Panc1 (cell line): ENCODE measurements around the gene ARHGAP25. TPM values are rescaled to one million over a fixed set of nuclear protein-coding genes. Genes with fewer than 3 reads are reported as not detected.

Source experiments
- ATAC-seq: fragments of 200-7000 bp; cut with Tn5 transposase; 2 replicates; pipeline ENCODE4 v1.9.1; 2020; ENCODE audit warnings: mild to moderate bottlenecking, moderate library complexity
- BruUV-seq: library from RNA; stranded (reverse); fragments of 400-500 nt; replicated peaks from 2 replicates; lab custom pipeline; 2021; lab: Mats Ljungman, UMichigan
- CTCF ChIA-PET: fragments of 300-600 bp; sonication (Branson Sonifier 250); formaldehyde crosslinking; loops from one replicate; lab custom pipeline; 2022; ENCODE audit warnings: antibody characterized with exemption; lab: Charles Lee
- POLR2A ChIA-PET: fragments of 300-600 bp; sonication (Branson Sonifier 250); formaldehyde crosslinking; loops from one replicate; lab custom pipeline; 2022; ENCODE audit warnings: antibody characterized with exemption; lab: Charles Lee
- DNase-seq: peaks from one replicate; pipeline ENCODE4 v3.0.0-alpha.2; 2010; ENCODE audit warnings: low read depth, low spot score
- H3K27ac ChIP-seq: 2 replicates; pipeline ENCODE4 v1.5.1; 2011; ENCODE audit warnings: mild to moderate bottlenecking, low read length, inconsistent platforms
- H3K27me3 ChIP-seq: fragments of 200-500 bp; sonication (Bioruptor generic); 2 replicates; pipeline ENCODE4 v1.6.0; 2014; ENCODE audit warnings: low read length, inconsistent platforms; ENCODE audit not compliant: control insufficient read depth, insufficient read depth
- H3K36me3 ChIP-seq: fragments of 200-500 bp; sonication (Bioruptor generic); 2 replicates; pipeline ENCODE4 v1.5.1; 2014; ENCODE audit warnings: inconsistent platforms, mild to moderate bottlenecking, low read length, moderate library complexity; ENCODE audit not compliant: control insufficient read depth, insufficient read depth
- H3K4me1 ChIP-seq: 2 replicates; pipeline ENCODE4 v1.5.1; 2011; ENCODE audit warnings: inconsistent platforms, mild to moderate bottlenecking, low read length, moderate library complexity; ENCODE audit not compliant: control insufficient read depth, insufficient read depth
- H3K4me3 ChIP-seq, 2 experiments: 2 replicates each; pipeline ENCODE4 v1.5.1; 2011 to 2012; ENCODE audit warnings: low read depth in 2 of 2, low read length in 2 of 2, mild to moderate bottlenecking in 2 of 2, inconsistent platforms in 1 of 2, moderate library complexity in 1 of 2
- H3K9me3 ChIP-seq: fragments of 200-500 bp; sonication (Bioruptor generic); 2 replicates; pipeline ENCODE4 v1.5.1; 2014; ENCODE audit warnings: low read depth, mild to moderate bottlenecking, inconsistent platforms, low read length, moderate library complexity; ENCODE audit not compliant: control insufficient read depth, insufficient read depth
- CTCF ChIP-seq: fragments of 450-650 bp; IDR thresholded peaks from 2 replicates; pipeline ENCODE4 v1.5.1; 2017; ENCODE audit warnings: mild to moderate bottlenecking
- POLR2AphosphoS5 ChIP-seq: IDR thresholded peaks from 2 replicates; pipeline ENCODE4 v1.6.1; 2012; ENCODE audit warnings: mild to moderate bottlenecking, low read depth, low read length, moderate library complexity
- REST ChIP-seq, 2 experiments: IDR thresholded peaks; 2 replicates each; pipeline ENCODE4 v1.6.1; 2011 to 2012; ENCODE audit warnings: low read depth in 2 of 2, control low read depth in 1 of 2, low read length in 1 of 2, mild to moderate bottlenecking in 1 of 2, moderate library complexity in 1 of 2; ENCODE audit not compliant: insufficient read depth in 1 of 2
- SIN3A ChIP-seq: IDR thresholded peaks from 2 replicates; pipeline ENCODE4 v1.6.1; 2012; ENCODE audit warnings: low read depth, mild to moderate bottlenecking, low read length, moderate library complexity, borderline replicate concordance; ENCODE audit not compliant: insufficient read depth
- TCF7L2 ChIP-seq: IDR thresholded peaks from 2 replicates; pipeline ENCODE4 v1.6.1; 2011; ENCODE audit warnings: mild to moderate bottlenecking, low read depth, low read length, inconsistent platforms
- in situ Hi-C: cut with HindIII; loops from 2 replicates; pipeline ENCODE4 v1.10.0; 2016; ENCODE audit warnings: low sequenced_read_pairs, low pct_unique_long_range_greater_than_20kb
- intact Hi-C: fragments of 100-400 bp; cut with micrococcal nuclease; formaldehyde crosslinking; loops from one replicate; pipeline ENCODE4 v1.10.0; 2022; ENCODE audit not compliant: unreplicated experiment
- total RNA-seq: library from RNA; stranded (reverse); gene quantifications from one replicate; pipeline ENCODE4 v1.2.1, GENCODE V29; 2021; ENCODE audit not compliant: unreplicated experiment

ARHGAP25 gene
- total RNA-seq, 1 experiment from 2014 or later, result 0.49 TPM

GRCh38 chr2:68765739-68766375, 31.2 kb downstream of the ARHGAP25 start:
- ChIA-PET CTCF (interaction anchor here (0.5 kb wide), 1 partner anchor 72 kb away, joined by 3 read pairs; no protein-coding TSS in a partner anchor), POLR2A (no interaction called here)
- ATAC-seq (no peak; the same call in 1 of the 2 replicates), DNase-seq (no peak)
- H3K4me3 ChIP-seq, result no peak overlapping the region
- no peaks in the 10 kb centered on the region; the same call in none of the 2 replicates for H3K4me1 ChIP-seq
- H3K9me3 ChIP-seq, result no peaks in the 10 kb centered on the region
- in situ Hi-C loops (no loop called here), intact Hi-C loops (no loop called here)
- no peak for TF ChIP-seq REST (IDR thresholded peaks at IDR 0.05; ENCODE audit: insufficient read depth in 1 of 2, low read depth in 2 of 2, low read length in 1 of 2)
- no peak for TF ChIP-seq POLR2AphosphoS5
- no peak for TF ChIP-seq TCF7L2
- no peak for TF ChIP-seq SIN3A
- no peak for TF ChIP-seq CTCF
- H3K27me3 ChIP-seq, result no peaks in the 10 kb centered on the region
- no peaks in the 10 kb centered on the region for H3K36me3 ChIP-seq
- no peak overlapping the region for H3K27ac ChIP-seq
- no TSS peak for BruUV-seq

DNA sequence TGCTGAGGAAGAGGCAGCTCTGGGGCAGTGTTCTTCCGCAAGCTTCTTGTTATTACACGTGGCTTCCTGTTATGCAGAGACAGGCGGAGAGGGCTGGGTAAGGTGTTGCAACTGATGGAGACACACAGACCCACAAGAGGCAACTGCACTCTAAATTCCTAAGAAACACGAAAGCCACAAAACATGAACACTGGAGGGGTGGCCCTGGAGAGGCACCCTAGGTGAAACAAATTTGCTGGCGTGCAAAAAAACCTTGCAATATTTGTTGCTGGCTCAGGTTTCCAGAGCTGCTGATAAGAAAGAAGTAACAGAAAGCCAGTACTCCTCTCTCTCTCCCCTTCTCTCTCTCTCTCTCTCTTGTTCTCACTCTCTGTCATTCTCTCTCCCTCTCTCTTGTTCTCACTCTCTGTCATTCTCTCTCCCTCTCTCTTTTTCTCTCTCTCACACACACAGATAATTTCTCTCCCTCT, 31.8 kb downstream of the ARHGAP25 start:
- ChIA-PET CTCF (no interaction called here), POLR2A (no interaction called here)
- no peak for TF ChIP-seq SIN3A
- no peak for TF ChIP-seq POLR2AphosphoS5
- TF ChIP-seq REST (IDR thresholded peaks at IDR 0.05; ENCODE audit: insufficient read depth in 1 of 2, low read depth in 2 of 2, low read length in 1 of 2), result no peak
- TF ChIP-seq CTCF, result no peak
- TF ChIP-seq TCF7L2, result no peak
- Histone ChIP-seq H3K27ac (no peak overlapping the region), H3K4me1 (no peaks in the 10 kb centered on the region; the same call in none of the 2 replicates), H3K4me3 (no peak overlapping the region), H3K9me3 (no peaks in the 10 kb centered on the region), H3K36me3 (no peaks in the 10 kb centered on the region), H3K27me3 (no peaks in the 10 kb centered on the region)
- in situ Hi-C loops, result no loop called here
- ATAC-seq (no peak), DNase-seq (no peak)
- intact Hi-C loops, result no loop called here
- no TSS peak for BruUV-seq
